Adrenal gland (tissue), 12 donors: ENCODE results near the gene DEFB124. TPM values are rescaled to one million over a fixed set of nuclear protein-coding genes. Genes with fewer than 3 reads are reported as not detected.

Source experiments
- DNase-seq, 7 donors: peaks; one replicate each; pipeline ENCODE4 v3.0.0-alpha.2; 2019 to 2020
- H3K27ac ChIP-seq, 5 donors: fragments of 200-600 bp; sonication (generic) in 4 of 5; 1 replicate in 3 of 5; 2 replicates in 2 of 5; pipeline versions ENCODE4 v1.5.1 to v1.8.0; 2016 to 2020; ENCODE audit warnings: mild to moderate bottlenecking in 1 of 5
- H3K27me3 ChIP-seq: fragments of 200-600 bp; 2 replicates; pipeline ENCODE4 v1.8.0; 2021
- H3K36me3 ChIP-seq, 2 donors: fragments of 200-600 bp; replicated peaks in 1 of 2; 1 replicate in 1 of 2; 2 replicates in 1 of 2; pipeline versions ENCODE4 v1.5.1 to v1.8.0; 2018 to 2022
- H3K4me1 ChIP-seq, 2 donors: fragments of 200-600 bp; replicated peaks in 1 of 2; 1 replicate in 1 of 2; 2 replicates in 1 of 2; pipeline versions ENCODE4 v1.5.1 to v1.8.0; 2018 to 2021
- H3K4me3 ChIP-seq, 4 donors: fragments of 200-600 bp; sonication (generic) in 3 of 4; one replicate each; pipeline ENCODE4 v1.5.1; 2016 to 2018
- H3K9me3 ChIP-seq, 3 donors: fragments of 200-600 bp; sonication (generic) in 1 of 3; replicated peaks in 1 of 3; 1 replicate in 2 of 3; 2 replicates in 1 of 3; pipeline versions ENCODE4 v1.5.1 to v1.8.0; 2016 to 2021
- POLR2A ChIP-seq, 2 donors: fragments of 450-650 bp; IDR thresholded peaks; one replicate each; pipeline ENCODE4 v1.6.1; 2017; ENCODE audit warnings: antibody characterized with exemption in 2 of 2, mild to moderate bottlenecking in 2 of 2, moderate library complexity in 1 of 2
- WGBS, 4 donors: extraction: QIAGEN DNeasy Blood & Tissue Kit in 2 of 4; methylation state at CpG; one replicate each; pipeline versions ENCODE4 v1.1.5 to v1.1.7; 2013 to 2017; 5-methylcytosine and 5-hydroxymethylcytosine counted together
- intact Hi-C, 2 donors: fragments of 100-400 bp; cut with DNase I; formaldehyde crosslinking; loops; one replicate each; pipeline versions ENCODE4 v1.14.1 to v1.15.0; 2022 to 2023
- polyA plus RNA-seq, 3 donors: library from polyadenylated mRNA; stranded (reverse); fragments of 200-250 nt in 2 of 3; fragments of 350-450 nt in 1 of 3; fragmentation: Illumina TruSeq in 1 of 3; extraction: RNeasy Lipid Tissue Mini Kit (QIAGEN cat#74804) in 1 of 3; gene quantifications; one replicate each; pipeline ENCODE4 v1.2.3, GENCODE V29; 2013 to 2014
- total RNA-seq, 9 donors: library from RNA; depleted of rRNA in 4 of 9; stranded (reverse); fragments of >200 nt in 4 of 9; fragments of 120-200 nt in 1 of 9; fragmentation: NEBNext Ultra II Directional in 1 of 9; extraction: Animal tissue kit (Norgen Biotek cat#: 25700) in 1 of 9; gene quantifications; one replicate each; pipeline versions ENCODE4 v1.1.0 to v1.2.4, GENCODE V29; 2013 to 2023
- TF ChIP-seq, protein P1 (sequence below), 6 experiments: fragments of 450-650 bp in 4 of 6; fragments of 200-600 bp in 2 of 6; sonication (generic) in 1 of 6; IDR thresholded peaks; 1 replicate in 5 of 6; 2 replicates in 1 of 6; pipeline versions ENCODE4 v1.5.1 to v1.8.0; 2016 to 2021; ENCODE audit warnings: antibody characterized with exemption in 6 of 6, mild to moderate bottlenecking in 2 of 6, moderate library complexity in 1 of 6
- donor health status: healthy with polysubstance abuse.
- donor health status: Bipolar disorder and iron deficiency.
- donor health status: DM: yes; HTN: yes; CAD: no.
- donor health status: DM: no; HTN: no; CAD: no.
- donor health status: DM: no; HTN: no; CAD: no.
- donor health status: DM: yes; HTN: yes; CAD: no.

The DEFB124 gene
- total and polyA plus RNA-seq, 12 donors: 0.20 TPM; not detected in 11

DNA sequence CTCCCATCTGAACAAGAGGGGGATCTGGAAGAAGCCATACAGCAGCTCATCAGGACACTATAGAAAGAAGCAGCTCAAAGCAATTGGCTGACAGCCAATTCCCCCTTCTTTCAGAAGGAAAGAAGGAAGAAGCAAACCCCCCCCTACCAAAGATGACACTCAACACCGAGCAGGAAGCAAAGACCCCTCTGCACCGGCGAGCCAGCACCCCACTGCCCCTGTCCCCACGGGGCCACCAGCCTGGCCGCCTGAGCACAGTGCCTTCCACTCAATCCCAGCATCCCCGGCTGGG is 1.3 kb upstream of the DEFB124 start:
- peaks cover 0 to 7% of the 10 kb centered on the region in 2 donors for H3K4me1 ChIP-seq
- peak overlapping the region in 1 of 4 donors; percentile 56 for H3K4me3 ChIP-seq
- no peak for TF ChIP-seq POLR2A (IDR thresholded peaks at IDR 0.05)
- TF ChIP-seq, protein P1, sequence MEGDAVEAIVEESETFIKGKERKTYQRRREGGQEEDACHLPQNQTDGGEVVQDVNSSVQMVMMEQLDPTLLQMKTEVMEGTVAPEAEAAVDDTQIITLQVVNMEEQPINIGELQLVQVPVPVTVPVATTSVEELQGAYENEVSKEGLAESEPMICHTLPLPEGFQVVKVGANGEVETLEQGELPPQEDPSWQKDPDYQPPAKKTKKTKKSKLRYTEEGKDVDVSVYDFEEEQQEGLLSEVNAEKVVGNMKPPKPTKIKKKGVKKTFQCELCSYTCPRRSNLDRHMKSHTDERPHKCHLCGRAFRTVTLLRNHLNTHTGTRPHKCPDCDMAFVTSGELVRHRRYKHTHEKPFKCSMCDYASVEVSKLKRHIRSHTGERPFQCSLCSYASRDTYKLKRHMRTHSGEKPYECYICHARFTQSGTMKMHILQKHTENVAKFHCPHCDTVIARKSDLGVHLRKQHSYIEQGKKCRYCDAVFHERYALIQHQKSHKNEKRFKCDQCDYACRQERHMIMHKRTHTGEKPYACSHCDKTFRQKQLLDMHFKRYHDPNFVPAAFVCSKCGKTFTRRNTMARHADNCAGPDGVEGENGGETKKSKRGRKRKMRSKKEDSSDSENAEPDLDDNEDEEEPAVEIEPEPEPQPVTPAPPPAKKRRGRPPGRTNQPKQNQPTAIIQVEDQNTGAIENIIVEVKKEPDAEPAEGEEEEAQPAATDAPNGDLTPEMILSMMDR (IDR thresholded peaks at IDR 0.05): no peak
- no peak overlapping the region for H3K27ac ChIP-seq
- no peaks in the 10 kb centered on the region for H3K9me3 ChIP-seq
- DNase-seq: no peak
- intact Hi-C loops: no loop called here
- H3K36me3 ChIP-seq: no peaks in the 10 kb centered on the region
- peaks cover 17% of the 10 kb centered on the region for H3K27me3 ChIP-seq
- 56 to 61% (median 58%) methylated on average over 3 to 6 of the region's 6 CpGs; no CpG with 5 or more reads in 1 of the 4 donors for WGBS, 4 donors

- WGBS, 4 donors: 3 to 10% (median 6%) methylated on average over 6 to 29 of the region's 29 CpGs
- H3K36me3 ChIP-seq: no peaks in the 10 kb centered on the region
- intact Hi-C loops: no loop called here
These were observed 756 bp upstream of the DEFB124 start for GRCh38 chr20:31475472-31476293.

DNA sequence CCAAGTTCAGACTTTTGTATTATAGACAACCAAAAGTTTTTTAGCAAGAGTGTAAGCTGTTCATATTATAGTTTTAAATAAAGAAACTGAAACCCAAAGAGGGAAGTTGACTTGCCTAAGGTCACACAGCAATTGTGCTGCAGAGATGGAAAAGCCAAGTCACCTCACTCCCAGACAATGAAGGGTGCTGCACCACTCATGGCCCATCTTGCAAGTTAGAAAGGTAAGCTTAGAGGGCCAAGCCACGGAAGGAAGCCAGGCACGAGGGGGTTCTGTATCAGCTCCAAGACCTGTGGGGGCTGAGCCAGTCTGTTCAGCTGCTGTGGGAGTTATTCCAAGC is 860 bp downstream of the DEFB124 start:
- intact Hi-C loops: no loop called here
- H3K9me3 ChIP-seq: no peaks in the 10 kb centered on the region
- WGBS, 4 donors: 47 to 78% (median 74%) methylated on average over 2 of the region's 2 CpGs
- no peaks in the 10 kb centered on the region for H3K36me3 ChIP-seq
- TF ChIP-seq, protein P1 (IDR thresholded peaks at IDR 0.05): no peak
- TF ChIP-seq POLR2A (IDR thresholded peaks at IDR 0.05): no peak
- DNase-seq: no peak
- peaks cover 17% of the 10 kb centered on the region for H3K27me3 ChIP-seq
- peaks cover 0 to 7% of the 10 kb centered on the region in 2 donors for H3K4me1 ChIP-seq
- no peak overlapping the region for H3K4me3 ChIP-seq
- no peak overlapping the region for H3K27ac ChIP-seq

More at GRCh38 chr20:31475472-31476293, 756 bp upstream of the DEFB124 start:
- H3K4me1 ChIP-seq: peaks cover 0 to 7% of the 10 kb centered on the region in 2 donors
- H3K27me3 ChIP-seq: peaks cover 17% of the 10 kb centered on the region
- H3K9me3 ChIP-seq: no peaks in the 10 kb centered on the region
- no peak for DNase-seq
- TF ChIP-seq POLR2A (IDR thresholded peaks at IDR 0.05): no peak
- TF ChIP-seq, protein P1 (IDR thresholded peaks at IDR 0.05): no peak
- H3K27ac ChIP-seq: peak overlapping the region in 2 of 5 donors; percentile 32 to 49
- H3K4me3 ChIP-seq: peak overlapping the region in 1 of 4 donors; percentile 56

- Histone ChIP-seq H3K9me3 (no peaks in the 10 kb centered on the region), H3K27me3 (peaks cover 17% of the 10 kb centered on the region), H3K4me1 (peaks cover 0 to 7% of the 10 kb centered on the region in 2 donors), H3K4me3 (no peak overlapping the region), H3K27ac (no peak overlapping the region), H3K36me3 (no peaks in the 10 kb centered on the region)
- intact Hi-C loops: no loop called here
- TF ChIP-seq POLR2A (IDR thresholded peaks at IDR 0.05): no peak
- TF ChIP-seq, protein P1 (IDR thresholded peaks at IDR 0.05): no peak
- no peak for DNase-seq
- WGBS, 4 donors: 83 to 86% (median 85%) methylated on average over 5 of the region's 5 CpGs
These were observed 1.4 kb downstream of the DEFB124 start for GRCh38 chr20:31473331-31474096.
